ENCODE data around the gene GABBR2.

GABBR2 gene

GRCh38 chr9:98332405-98332831 is 376.3 kb downstream of the GABBR2 start:
- no peak for DNase-seq

GRCh38 chr9:98331536-98332259 is 377.0 kb downstream of the GABBR2 start:
- no peak for DNase-seq

- DNase-seq = no peak
These were observed 377.9 kb downstream of the GABBR2 start for GRCh38 chr9:98330831-98331230.

GRCh38 chr9:98329904-98330303 is 378.8 kb downstream of the GABBR2 start:
- no peak for DNase-seq

- DNase-seq = no peak
These were observed 379.5 kb downstream of the GABBR2 start for GRCh38 chr9:98329281-98329680.

- no peak for DNase-seq
These were observed 380.0 kb downstream of the GABBR2 start for GRCh38 chr9:98328770-98329169.

GRCh38 chr9:98328141-98328540 is 380.6 kb downstream of the GABBR2 start:
- no peak for DNase-seq

- DNase-seq = no peak
These were observed 381.5 kb downstream of the GABBR2 start for GRCh38 chr9:98327249-98327561.

- no peak for DNase-seq
These were observed 382.1 kb downstream of the GABBR2 start for GRCh38 chr9:98326459-98327248.

GRCh38 chr9:98324801-98325200 is 383.9 kb downstream of the GABBR2 start:
- no peak for DNase-seq

- no peak for DNase-seq
These were observed 385.0 kb downstream of the GABBR2 start for GRCh38 chr9:98323831-98324135.

- DNase-seq = no peak
These were observed 385.5 kb downstream of the GABBR2 start for GRCh38 chr9:98323051-98323830.

GRCh38 chr9:98321269-98321668 is 387.5 kb downstream of the GABBR2 start:
- no peak for DNase-seq

GRCh38 chr9:98318834-98319478 is 389.8 kb downstream of the GABBR2 start:
- DNase-seq = no peak

- DNase-seq = no peak
These were observed 390.5 kb downstream of the GABBR2 start for GRCh38 chr9:98318041-98318790.

GRCh38 chr9:98317134-98317857 is 391.4 kb downstream of the GABBR2 start:
- no peak for DNase-seq

- DNase-seq = no peak
These were observed 392.1 kb downstream of the GABBR2 start for GRCh38 chr9:98316445-98317133.

GRCh38 chr9:98315551-98316060 is 393.1 kb downstream of the GABBR2 start:
- peak; percentile 50 for DNase-seq

- DNase-seq = no peak
These were observed 393.7 kb downstream of the GABBR2 start for GRCh38 chr9:98315067-98315453.

- no peak for DNase-seq
These were observed 394.2 kb downstream of the GABBR2 start for GRCh38 chr9:98314381-98315066.
